Measurements from ENCODE around the gene ESR1.

ESR1 gene

GRCh38 chr6:151807513-151808370, at the start of gene ESR1:
ESR1 (plus strand) TSS chr6:151807682; CDS start chr6:151807913, 231 bp downstream.
- H3K4me3 ChIP-seq (ENCODE audit: low read depth in 1 of 2, low read length in 2 of 2), result peak within 1 kb of the TSS; percentile 35 to 47
- no peaks in the 10 kb centered on the region for H3K36me3 ChIP-seq (ENCODE audit: insufficient read depth, low read length)
- no peak within 1 kb of the TSS for H3K9ac ChIP-seq (ENCODE audit: low read length)
- H3K27me3 ChIP-seq (ENCODE audit: control insufficient read depth in 1 of 2, insufficient read depth in 2 of 2, low read length in 2 of 2), result peaks cover 10 to 30% of the 10 kb centered on the region in 2 donors
- H3K27ac ChIP-seq (ENCODE audit: low read depth, low read length), result no peak within 1 kb of the TSS
- H3K4me1 ChIP-seq (ENCODE audit: insufficient read depth, low read length), result peaks cover 22% of the 10 kb centered on the region
- no peaks in the 10 kb centered on the region for H3K9me3 ChIP-seq (ENCODE audit: low read length)

DNA sequence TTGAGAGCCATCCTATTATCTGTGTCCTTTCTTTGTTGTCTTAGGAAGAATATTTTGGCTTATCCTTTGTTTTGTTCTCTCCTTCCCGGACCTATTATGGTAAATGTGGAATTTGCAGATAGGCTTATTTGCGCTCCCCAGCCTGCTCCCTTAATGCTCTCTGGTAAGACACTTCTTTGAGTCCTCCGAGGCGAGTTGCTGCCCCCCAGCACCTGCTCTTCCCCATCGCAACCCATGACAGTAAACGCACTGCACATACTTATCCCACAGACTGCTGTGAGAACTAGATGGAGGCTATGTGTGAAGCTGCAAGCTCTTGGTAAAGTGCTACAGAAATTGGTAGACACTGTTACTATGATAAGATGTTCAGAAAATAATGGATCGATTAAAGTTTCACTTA, 47.0 kb upstream of the ESR1 start:
- Histone ChIP-seq H3K27ac (ENCODE audit: low read depth, low read length) (no peak overlapping the region), H3K4me3 (ENCODE audit: low read depth in 1 of 2, low read length in 2 of 2) (no peak overlapping the region), H3K4me1 (ENCODE audit: insufficient read depth, low read length) (peaks cover 10% of the 10 kb centered on the region), H3K9me3 (ENCODE audit: low read length) (no peaks in the 10 kb centered on the region), H3K27me3 (ENCODE audit: control insufficient read depth in 1 of 2, insufficient read depth in 2 of 2, low read length in 2 of 2) (no peaks in the 10 kb centered on the region), H3K9ac (ENCODE audit: low read length) (no peak overlapping the region), H3K36me3 (ENCODE audit: insufficient read depth, low read length) (no peaks in the 10 kb centered on the region)

GRCh38 chr6:151761851-151762250, 45.6 kb upstream of the ESR1 start:
- H3K27me3 ChIP-seq (ENCODE audit: control insufficient read depth in 1 of 2, insufficient read depth in 2 of 2, low read length in 2 of 2), result no peaks in the 10 kb centered on the region
- no peaks in the 10 kb centered on the region for H3K36me3 ChIP-seq (ENCODE audit: insufficient read depth, low read length)
- peaks cover 10% of the 10 kb centered on the region for H3K4me1 ChIP-seq (ENCODE audit: insufficient read depth, low read length)
- no peak overlapping the region for H3K27ac ChIP-seq (ENCODE audit: low read depth, low read length)
- no peak overlapping the region for H3K4me3 ChIP-seq (ENCODE audit: low read depth in 1 of 2, low read length in 2 of 2)
- H3K9ac ChIP-seq (ENCODE audit: low read length), result no peak overlapping the region
- H3K9me3 ChIP-seq (ENCODE audit: low read length), result no peaks in the 10 kb centered on the region

GRCh38 chr6:151762817-151763216, 44.7 kb upstream of the ESR1 start:
- H3K4me1 ChIP-seq (ENCODE audit: insufficient read depth, low read length), result peaks cover 5% of the 10 kb centered on the region
- H3K36me3 ChIP-seq (ENCODE audit: insufficient read depth, low read length), result no peaks in the 10 kb centered on the region
- H3K9ac ChIP-seq (ENCODE audit: low read length), result no peak overlapping the region
- H3K4me3 ChIP-seq (ENCODE audit: low read depth in 1 of 2, low read length in 2 of 2), result no peak overlapping the region
- no peaks in the 10 kb centered on the region for H3K9me3 ChIP-seq (ENCODE audit: low read length)
- H3K27me3 ChIP-seq (ENCODE audit: control insufficient read depth in 1 of 2, insufficient read depth in 2 of 2, low read length in 2 of 2), result no peaks in the 10 kb centered on the region
- no peak overlapping the region for H3K27ac ChIP-seq (ENCODE audit: low read depth, low read length)

DNA sequence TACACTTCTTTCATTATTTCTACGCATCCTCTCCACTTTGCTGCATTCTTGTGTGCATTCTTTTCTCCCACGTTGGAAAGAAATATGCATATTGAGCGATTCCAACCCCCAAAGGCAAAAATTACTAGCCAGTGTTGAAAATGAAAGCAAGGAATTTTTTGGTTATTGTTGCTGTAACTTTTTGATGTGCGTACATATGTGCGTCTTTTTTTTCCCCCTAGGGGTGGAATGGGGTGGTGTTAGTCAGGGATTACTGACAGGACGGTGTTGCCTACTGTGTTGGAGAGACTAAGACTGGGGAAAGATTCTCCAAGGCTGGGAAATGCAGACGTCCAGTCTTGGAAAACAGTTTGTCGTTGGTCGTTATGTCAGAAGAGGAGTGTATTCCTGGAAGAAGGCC, 44.2 kb upstream of the ESR1 start:
- H3K27ac ChIP-seq (ENCODE audit: low read depth, low read length), result no peak overlapping the region

DNA sequence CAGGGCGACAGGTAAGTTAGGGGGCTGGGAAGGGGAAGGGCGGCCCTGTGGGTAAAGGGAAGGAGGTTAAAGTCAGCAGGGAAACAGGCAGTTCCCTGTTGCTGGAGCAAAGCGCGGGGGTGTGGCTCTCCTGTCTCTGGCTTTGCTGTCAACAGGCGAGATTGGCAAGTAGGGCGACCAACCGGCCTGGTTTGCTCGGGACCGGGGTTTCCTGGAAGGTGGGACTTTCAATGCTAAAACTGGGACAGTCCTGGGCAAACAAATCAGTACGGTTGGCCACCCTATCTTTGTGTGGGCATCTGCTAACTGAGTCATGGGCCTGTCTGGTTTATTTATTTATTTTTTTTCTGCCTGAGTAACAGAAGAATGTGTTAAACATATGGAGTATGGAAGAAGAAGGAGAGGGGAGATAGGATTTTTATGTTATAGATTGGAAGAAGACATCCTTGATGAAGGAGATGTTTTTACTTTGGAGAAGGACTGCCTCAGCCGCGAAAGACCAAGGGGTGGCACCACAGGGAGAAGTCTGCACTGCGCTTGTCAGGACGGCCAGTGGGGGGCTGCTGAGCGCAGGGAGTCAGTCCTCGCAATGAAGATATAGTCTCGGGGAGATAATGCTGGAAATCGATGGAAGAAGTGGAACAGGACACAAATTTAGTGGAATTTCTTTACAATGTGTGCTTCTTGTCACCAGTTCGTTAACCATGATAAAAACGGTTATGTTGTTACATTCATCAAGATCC, 43.4 kb upstream of the ESR1 start:
- no peak overlapping the region for H3K27ac ChIP-seq (ENCODE audit: low read depth, low read length)
- no peak overlapping the region for H3K9ac ChIP-seq (ENCODE audit: low read length)
- H3K9me3 ChIP-seq (ENCODE audit: low read length), result no peaks in the 10 kb centered on the region
- no peaks in the 10 kb centered on the region for H3K4me1 ChIP-seq (ENCODE audit: insufficient read depth, low read length)
- no peaks in the 10 kb centered on the region for H3K36me3 ChIP-seq (ENCODE audit: insufficient read depth, low read length)
- H3K4me3 ChIP-seq (ENCODE audit: low read depth in 1 of 2, low read length in 2 of 2), result no peak overlapping the region
- H3K27me3 ChIP-seq (ENCODE audit: control insufficient read depth in 1 of 2, insufficient read depth in 2 of 2, low read length in 2 of 2), result no peaks in the 10 kb centered on the region

More for the DNA sequence above, 44.2 kb upstream of the ESR1 start:
- Histone ChIP-seq H3K9ac (ENCODE audit: low read length) (no peak overlapping the region), H3K27me3 (ENCODE audit: control insufficient read depth in 1 of 2, insufficient read depth in 2 of 2, low read length in 2 of 2) (no peaks in the 10 kb centered on the region), H3K36me3 (ENCODE audit: insufficient read depth, low read length) (no peaks in the 10 kb centered on the region), H3K4me3 (ENCODE audit: low read depth in 1 of 2, low read length in 2 of 2) (no peak overlapping the region), H3K9me3 (ENCODE audit: low read length) (no peaks in the 10 kb centered on the region), H3K4me1 (ENCODE audit: insufficient read depth, low read length) (no peaks in the 10 kb centered on the region)

DNA sequence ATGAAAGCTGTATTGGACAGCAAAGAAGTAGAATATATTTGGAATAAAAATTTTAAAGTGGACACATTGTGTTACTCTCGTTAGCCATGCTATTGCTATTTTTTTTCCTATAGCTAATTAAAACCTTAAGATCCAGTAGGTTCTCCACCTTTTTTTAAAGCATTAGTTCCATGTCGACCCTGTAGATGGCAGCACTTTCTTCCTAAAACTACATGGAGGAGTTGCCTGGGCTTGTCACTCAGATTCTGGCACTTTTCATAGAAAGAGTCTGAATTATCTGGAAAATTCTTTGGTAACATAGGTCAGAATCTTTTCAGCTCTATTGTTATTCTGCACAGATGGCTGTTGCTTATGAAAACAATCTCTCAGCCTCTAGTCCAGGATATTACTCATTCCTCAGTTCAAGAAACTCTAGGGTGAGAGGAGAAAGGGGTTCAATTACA, 42.0 kb upstream of the ESR1 start:
- Histone ChIP-seq H3K27me3 (ENCODE audit: control insufficient read depth in 1 of 2, insufficient read depth in 2 of 2, low read length in 2 of 2) (no peaks in the 10 kb centered on the region), H3K36me3 (ENCODE audit: insufficient read depth, low read length) (no peaks in the 10 kb centered on the region), H3K9ac (ENCODE audit: low read length) (no peak overlapping the region), H3K27ac (ENCODE audit: low read depth, low read length) (no peak overlapping the region), H3K4me3 (ENCODE audit: low read depth in 1 of 2, low read length in 2 of 2) (no peak overlapping the region), H3K9me3 (ENCODE audit: low read length) (no peaks in the 10 kb centered on the region), H3K4me1 (ENCODE audit: insufficient read depth, low read length) (no peaks in the 10 kb centered on the region)

- H3K27ac ChIP-seq (ENCODE audit: low read depth, low read length), result no peak overlapping the region
- H3K4me1 ChIP-seq (ENCODE audit: insufficient read depth, low read length), result no peaks in the 10 kb centered on the region
- H3K36me3 ChIP-seq (ENCODE audit: insufficient read depth, low read length), result no peaks in the 10 kb centered on the region
- H3K27me3 ChIP-seq (ENCODE audit: control insufficient read depth in 1 of 2, insufficient read depth in 2 of 2, low read length in 2 of 2), result no peaks in the 10 kb centered on the region
- H3K9ac ChIP-seq (ENCODE audit: low read length), result no peak overlapping the region
- no peaks in the 10 kb centered on the region for H3K9me3 ChIP-seq (ENCODE audit: low read length)
- H3K4me3 ChIP-seq (ENCODE audit: low read depth in 1 of 2, low read length in 2 of 2), result no peak overlapping the region
Measured at GRCh38 chr6:151772446-151772845, 35.0 kb upstream of the ESR1 start.

GRCh38 chr6:151773382-151773781, 34.1 kb upstream of the ESR1 start:
- H3K9ac ChIP-seq (ENCODE audit: low read length), result no peak overlapping the region
- H3K9me3 ChIP-seq (ENCODE audit: low read length), result no peaks in the 10 kb centered on the region
- no peaks in the 10 kb centered on the region for H3K4me1 ChIP-seq (ENCODE audit: insufficient read depth, low read length)
- H3K27ac ChIP-seq (ENCODE audit: low read depth, low read length), result no peak overlapping the region
- H3K27me3 ChIP-seq (ENCODE audit: control insufficient read depth in 1 of 2, insufficient read depth in 2 of 2, low read length in 2 of 2), result no peaks in the 10 kb centered on the region
- no peak overlapping the region for H3K4me3 ChIP-seq (ENCODE audit: low read depth in 1 of 2, low read length in 2 of 2)
- H3K36me3 ChIP-seq (ENCODE audit: insufficient read depth, low read length), result no peaks in the 10 kb centered on the region

DNA sequence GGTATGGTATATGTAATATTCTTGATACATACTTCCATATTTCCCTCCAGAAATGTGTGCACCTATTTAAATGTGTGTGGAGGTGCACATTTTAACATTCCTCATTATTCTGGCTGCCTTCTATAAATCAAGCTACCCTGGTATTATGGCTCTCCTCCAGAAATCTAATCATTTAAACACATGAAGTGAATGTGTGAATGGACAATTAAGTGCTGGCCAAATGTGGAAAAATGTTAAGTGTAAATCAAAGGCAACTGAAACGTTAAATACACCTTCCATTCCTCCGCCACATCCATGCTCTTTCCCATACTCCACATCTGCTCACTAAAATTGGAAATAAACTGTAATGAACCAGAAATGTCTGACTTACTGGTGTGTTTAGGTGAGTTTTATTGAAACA, 24.9 kb upstream of the ESR1 start:
- H3K27me3 ChIP-seq (ENCODE audit: control insufficient read depth in 1 of 2, insufficient read depth in 2 of 2, low read length in 2 of 2), result no peaks in the 10 kb centered on the region

GRCh38 chr6:151783692-151784091, 23.8 kb upstream of the ESR1 start:
- no peak overlapping the region for H3K4me3 ChIP-seq (ENCODE audit: low read depth in 1 of 2, low read length in 2 of 2)
- no peaks in the 10 kb centered on the region for H3K4me1 ChIP-seq (ENCODE audit: insufficient read depth, low read length)
- H3K9me3 ChIP-seq (ENCODE audit: low read length), result no peaks in the 10 kb centered on the region
- no peak overlapping the region for H3K9ac ChIP-seq (ENCODE audit: low read length)
- H3K27me3 ChIP-seq (ENCODE audit: control insufficient read depth in 1 of 2, insufficient read depth in 2 of 2, low read length in 2 of 2), result no peaks in the 10 kb centered on the region
- no peaks in the 10 kb centered on the region for H3K36me3 ChIP-seq (ENCODE audit: insufficient read depth, low read length)
- H3K27ac ChIP-seq (ENCODE audit: low read depth, low read length), result no peak overlapping the region

More for the DNA sequence above, 24.9 kb upstream of the ESR1 start:
- Histone ChIP-seq H3K4me1 (ENCODE audit: insufficient read depth, low read length) (no peaks in the 10 kb centered on the region), H3K9ac (ENCODE audit: low read length) (no peak overlapping the region), H3K9me3 (ENCODE audit: low read length) (no peaks in the 10 kb centered on the region), H3K4me3 (ENCODE audit: low read depth in 1 of 2, low read length in 2 of 2) (no peak overlapping the region), H3K36me3 (ENCODE audit: insufficient read depth, low read length) (no peaks in the 10 kb centered on the region), H3K27ac (ENCODE audit: low read depth, low read length) (no peak overlapping the region)
